ENCODE measurements around the gene FOXI1.

DNA sequence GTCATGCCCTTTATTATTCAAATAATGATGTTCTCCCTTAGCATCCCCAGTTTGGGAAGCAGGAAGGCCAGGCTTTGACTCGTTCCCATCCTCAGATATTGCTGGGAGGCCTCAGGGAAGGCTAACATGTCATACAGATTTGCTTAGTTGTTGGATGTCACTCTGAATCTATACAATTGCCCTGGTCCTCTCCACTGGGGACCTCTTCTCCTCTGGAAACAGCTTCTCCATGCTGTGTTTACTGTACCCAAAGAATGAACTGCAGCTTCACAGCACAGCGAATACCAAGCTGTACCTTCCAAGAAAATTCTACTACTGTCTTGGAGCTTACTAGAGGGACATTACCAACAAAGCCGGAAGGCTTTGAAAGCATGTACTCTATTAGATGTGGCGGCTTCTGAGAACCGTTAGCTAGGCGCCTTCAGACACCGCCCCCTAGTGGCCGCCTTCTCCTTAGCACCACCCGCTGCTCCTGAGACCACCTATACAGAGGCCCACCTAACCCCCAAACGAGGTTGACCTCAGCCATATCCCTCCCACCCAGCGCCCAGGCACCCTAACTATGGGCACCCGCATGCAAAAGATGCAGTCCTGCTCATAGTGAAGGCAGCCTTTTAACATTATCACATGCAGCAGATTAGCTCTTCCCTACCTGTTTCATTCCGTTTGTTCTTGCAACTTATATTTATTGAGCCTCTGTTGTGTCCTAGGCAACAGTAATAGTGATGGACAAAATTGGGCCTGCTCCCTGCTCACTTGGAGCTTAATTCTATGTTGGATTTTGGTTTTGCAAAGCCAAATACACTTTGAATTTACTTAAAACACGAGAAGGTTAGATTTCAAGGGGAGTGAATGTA, 34.9 kb upstream of the FOXI1 start:
- TF ChIP-seq, protein P1, sequence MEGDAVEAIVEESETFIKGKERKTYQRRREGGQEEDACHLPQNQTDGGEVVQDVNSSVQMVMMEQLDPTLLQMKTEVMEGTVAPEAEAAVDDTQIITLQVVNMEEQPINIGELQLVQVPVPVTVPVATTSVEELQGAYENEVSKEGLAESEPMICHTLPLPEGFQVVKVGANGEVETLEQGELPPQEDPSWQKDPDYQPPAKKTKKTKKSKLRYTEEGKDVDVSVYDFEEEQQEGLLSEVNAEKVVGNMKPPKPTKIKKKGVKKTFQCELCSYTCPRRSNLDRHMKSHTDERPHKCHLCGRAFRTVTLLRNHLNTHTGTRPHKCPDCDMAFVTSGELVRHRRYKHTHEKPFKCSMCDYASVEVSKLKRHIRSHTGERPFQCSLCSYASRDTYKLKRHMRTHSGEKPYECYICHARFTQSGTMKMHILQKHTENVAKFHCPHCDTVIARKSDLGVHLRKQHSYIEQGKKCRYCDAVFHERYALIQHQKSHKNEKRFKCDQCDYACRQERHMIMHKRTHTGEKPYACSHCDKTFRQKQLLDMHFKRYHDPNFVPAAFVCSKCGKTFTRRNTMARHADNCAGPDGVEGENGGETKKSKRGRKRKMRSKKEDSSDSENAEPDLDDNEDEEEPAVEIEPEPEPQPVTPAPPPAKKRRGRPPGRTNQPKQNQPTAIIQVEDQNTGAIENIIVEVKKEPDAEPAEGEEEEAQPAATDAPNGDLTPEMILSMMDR (IDR thresholded peaks at IDR 0.05): no peak
- no peak for TF ChIP-seq POLR2A (IDR thresholded peaks at IDR 0.05)

Measured in vagina (tissue), 2 donors.